GM19328 (cell line): Measurements from ENCODE around the gene NXPE1.

Experiments
- ATAC-seq: cut with Tn5 transposase; IDR thresholded peaks from one replicate; pipeline ENCODE4 v1.9.1; 2021; ENCODE audit warnings: mild to moderate bottlenecking, moderate library complexity; ENCODE audit not compliant: unreplicated experiment

The NXPE1 gene

DNA sequence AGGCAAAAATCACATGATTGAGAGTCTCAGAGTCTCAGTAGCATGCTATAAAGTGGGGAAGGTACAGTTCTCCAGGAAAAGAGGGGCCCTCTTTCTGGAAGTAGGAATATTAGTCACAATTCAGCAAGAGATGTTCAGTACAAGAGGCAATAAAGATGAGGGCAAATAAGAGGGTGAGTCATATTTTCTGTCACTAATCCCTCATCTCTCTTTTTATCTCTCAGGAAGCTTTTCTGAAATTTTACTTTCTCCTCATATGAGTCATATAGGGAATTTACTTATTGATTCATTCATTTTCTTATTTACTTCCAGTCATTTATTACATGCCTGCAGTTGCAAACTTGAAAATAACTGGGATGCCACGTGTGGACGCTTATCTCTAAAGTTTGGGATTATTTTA lies 3.4 kb upstream of the NXPE1 start:
- ATAC-seq: no peak

GRCh38 chr11:114562166-114562916 lies 2.7 kb upstream of the NXPE1 start:
- ATAC-seq: no peak

DNA sequence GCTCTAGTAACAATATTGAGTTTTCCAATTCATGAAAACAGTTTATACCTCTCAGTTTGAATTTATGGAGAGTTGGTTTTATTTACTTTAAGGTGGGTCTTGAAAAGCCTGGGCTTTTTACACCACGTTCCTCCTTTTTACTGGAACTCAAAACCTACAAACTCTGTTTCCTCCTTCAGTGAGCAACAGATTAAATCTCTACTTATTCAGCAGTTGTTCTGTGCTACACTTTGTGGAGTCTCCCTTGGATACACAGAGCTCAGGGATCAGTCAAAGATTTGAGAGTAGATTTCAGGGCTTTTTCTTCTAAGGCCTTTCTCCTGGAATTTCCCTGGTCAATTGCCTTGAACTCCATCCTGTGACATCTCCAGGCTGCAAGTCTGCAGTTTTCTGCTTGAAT lies 3.5 kb downstream of the NXPE1 start:
- no peak for ATAC-seq

DNA sequence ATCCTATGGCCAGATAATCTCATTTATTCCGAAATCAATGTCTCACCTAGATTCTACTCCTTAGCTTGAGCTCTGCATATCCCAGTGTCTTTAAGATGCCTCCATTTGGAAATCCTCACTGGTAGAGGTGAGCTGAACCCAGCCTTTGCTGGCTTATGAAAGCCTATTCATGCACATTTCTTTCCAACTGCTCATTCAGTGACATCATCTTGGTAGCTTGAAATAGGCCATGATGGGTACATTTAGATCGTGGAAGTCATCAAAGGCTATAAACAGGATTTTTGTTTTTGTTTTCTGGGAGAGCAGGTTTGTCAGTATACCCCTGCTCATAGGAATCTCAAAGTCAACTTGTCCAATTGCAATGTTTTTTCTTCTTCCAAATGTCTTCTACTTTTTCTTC lies 6.0 kb downstream of the NXPE1 start:
- no peak for ATAC-seq

DNA sequence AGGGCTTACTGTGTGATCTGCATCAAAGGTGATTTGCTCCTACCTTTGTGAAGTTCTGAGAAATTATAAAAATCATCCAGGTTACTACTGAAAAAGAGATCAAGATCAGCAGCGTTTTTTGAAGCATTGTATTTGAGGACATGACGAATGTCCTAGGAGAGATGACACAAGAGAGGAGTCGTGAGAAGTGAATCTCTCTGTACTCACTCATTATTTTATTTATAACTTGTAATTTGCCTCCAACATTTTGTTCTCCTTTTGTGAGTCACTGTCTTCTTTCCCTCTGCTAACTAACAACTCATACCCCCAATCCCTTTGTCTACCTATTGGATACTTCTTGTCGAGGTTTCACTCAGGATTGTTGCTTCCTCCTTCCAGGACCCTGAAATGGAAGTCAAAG lies 8.6 kb downstream of the NXPE1 start:
- ATAC-seq: no peak

- ATAC-seq: no peak
Observed at GRCh38 chr11:114525682-114526081, 34.0 kb downstream of the NXPE1 start.

GRCh38 chr11:114524122-114524521 lies 35.6 kb downstream of the NXPE1 start:
- ATAC-seq: no peak

- no peak for ATAC-seq
Observed at GRCh38 chr11:114522818-114523217, 36.9 kb downstream of the NXPE1 start.

DNA sequence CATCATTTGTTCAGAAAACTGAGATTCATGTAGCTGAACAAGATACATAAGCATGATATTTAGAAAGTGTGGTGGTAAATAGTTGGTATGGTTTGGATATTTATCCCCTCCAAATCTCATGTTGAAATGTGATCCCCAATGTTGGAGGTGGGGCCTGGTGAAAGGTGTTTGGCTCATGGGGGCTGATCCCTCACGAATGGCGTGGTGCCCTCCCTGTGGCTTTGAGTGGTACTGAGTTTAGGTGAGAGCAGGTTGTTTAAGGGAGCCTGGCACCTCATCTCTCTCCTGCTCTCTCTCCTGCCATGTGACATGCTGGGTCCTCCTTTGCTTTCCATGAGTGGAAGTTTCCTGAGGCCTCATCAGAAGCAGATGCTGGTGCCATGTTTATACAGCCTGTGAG lies 48.1 kb downstream of the NXPE1 start:
- no peak for ATAC-seq

- ATAC-seq: no peak
Observed at GRCh38 chr11:114511079-114511478, 48.6 kb downstream of the NXPE1 start.

GRCh38 chr11:114501901-114502300 lies 57.8 kb downstream of the NXPE1 start:
- ATAC-seq: no peak

- ATAC-seq: no peak
Observed at GRCh38 chr11:114499756-114500155, 59.9 kb downstream of the NXPE1 start.

DNA sequence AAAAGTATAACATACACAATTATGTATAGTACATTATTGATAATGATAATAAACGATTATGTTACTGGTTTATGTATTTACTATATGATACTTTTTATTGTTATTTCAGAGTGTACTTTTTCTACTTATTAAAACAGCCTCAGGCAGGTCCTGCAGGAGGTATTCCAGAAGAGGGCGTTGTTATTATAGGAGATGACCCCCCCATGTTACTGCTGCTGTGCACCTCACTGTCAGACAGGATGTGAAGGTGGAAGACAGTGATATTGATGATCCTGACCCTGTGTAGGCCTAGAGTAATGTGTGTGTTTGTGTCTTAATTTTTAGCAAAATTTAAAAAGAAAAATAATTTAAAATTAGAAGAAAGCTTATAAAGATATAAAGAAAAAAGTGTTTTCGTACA lies 62.8 kb downstream of the NXPE1 start:
- no peak for ATAC-seq

DNA sequence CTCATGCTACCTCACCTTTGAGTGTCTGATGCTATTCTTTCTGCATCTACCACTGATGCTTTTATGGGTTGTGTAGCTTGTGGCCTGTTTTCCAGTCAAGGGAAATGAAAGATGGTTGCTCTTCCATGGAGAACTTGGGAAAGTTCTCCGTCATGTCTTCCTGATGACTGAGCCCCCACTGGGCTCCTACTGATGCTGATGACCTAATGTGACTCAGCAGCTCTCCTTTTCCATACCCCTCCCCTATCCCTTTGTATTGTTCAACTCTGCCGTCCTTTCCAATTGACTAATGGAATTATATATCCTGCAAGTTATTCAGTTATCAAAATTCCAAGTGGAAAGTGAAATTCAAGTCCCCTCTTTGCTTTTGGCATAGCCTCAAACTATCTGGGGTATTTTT lies 75.8 kb downstream of the NXPE1 start:
- no peak for ATAC-seq

DNA sequence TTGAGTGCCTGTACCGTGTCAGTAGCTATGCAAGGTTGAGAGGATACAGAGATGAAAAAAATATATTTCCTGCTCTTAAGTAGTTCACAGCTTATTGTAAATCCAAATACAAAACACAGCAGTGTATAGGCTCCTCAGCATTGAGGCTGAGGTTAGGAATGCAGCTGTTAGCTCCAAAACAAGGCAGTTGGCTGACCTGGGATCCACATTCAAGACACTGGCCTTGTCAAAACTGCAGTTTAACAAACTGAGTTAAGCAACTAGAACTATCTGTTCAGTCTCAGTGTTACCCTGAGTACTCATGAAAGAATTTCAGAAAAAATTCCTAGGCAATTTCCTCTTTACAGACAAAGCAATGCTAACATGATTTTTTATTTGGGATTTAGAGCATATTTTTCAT lies 77.6 kb downstream of the NXPE1 start:
- no peak for ATAC-seq

DNA sequence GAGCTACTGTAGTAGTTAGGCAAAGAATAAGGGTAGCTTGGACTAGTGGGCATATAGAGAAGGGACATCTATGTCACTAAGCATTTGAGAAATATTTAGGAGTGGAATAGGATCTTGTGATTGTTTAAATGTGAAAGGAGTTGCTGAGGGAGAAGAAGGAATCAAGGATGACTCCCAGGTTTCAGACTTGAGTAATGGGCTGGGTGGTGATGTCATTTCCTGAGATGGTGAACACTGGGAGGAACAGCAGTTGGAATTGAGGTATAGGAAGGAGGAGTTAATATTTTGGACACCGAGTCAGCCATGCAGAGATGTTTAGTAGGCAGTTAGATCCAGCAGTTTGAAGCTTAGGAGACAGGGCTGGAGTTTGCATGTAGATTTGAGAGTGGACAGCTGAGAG lies 80.3 kb downstream of the NXPE1 start:
- no peak for ATAC-seq

DNA sequence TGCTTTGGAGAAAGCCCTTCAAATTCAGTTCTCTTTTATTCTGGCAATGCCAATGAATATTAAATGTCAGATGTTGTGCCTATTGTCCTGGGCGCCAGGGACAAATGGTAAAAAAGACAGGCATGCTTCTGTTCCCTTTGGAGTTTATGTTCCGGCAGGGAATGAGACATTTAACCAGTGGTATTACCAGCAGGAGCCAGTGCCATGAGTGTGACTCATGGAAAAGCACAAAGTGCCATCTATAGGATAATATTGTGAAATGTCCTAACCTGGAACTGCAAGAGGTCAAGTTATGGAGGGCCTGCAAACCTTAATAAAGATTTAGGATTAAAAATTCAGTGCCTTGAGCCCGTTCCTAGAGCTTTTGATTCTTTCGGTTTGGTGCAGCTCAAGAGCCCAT lies 80.9 kb downstream of the NXPE1 start:
- no peak for ATAC-seq

GRCh38 chr11:114478001-114478410 lies 81.7 kb downstream of the NXPE1 start:
- no peak for ATAC-seq

- ATAC-seq: no peak
Observed at GRCh38 chr11:114472661-114473060, 87.0 kb downstream of the NXPE1 start.
